GM12875 (cell line): ENCODE measurements around the gene ASCC1.
"Not testable (repeated sequence)": the region's sequence is repeated elsewhere in the genome, so short reads cannot be mapped to it uniquely, and the experiment has no call there.

Experiments used
- H3K4me3 ChIP-seq: one replicate; pipeline ENCODE4 v1.5.1; 2011; ENCODE audit warnings: low read depth, low read length, control low read depth
- TF ChIP-seq, protein P1 (sequence below): IDR thresholded peaks from 2 replicates; pipeline ENCODE4 v1.5.1; 2011; ENCODE audit warnings: low read depth, mild to moderate bottlenecking, control low read depth, inconsistent platforms, low read length, moderate library complexity, borderline replicate concordance; ENCODE audit not compliant: insufficient read depth

The ASCC1 gene

DNA sequence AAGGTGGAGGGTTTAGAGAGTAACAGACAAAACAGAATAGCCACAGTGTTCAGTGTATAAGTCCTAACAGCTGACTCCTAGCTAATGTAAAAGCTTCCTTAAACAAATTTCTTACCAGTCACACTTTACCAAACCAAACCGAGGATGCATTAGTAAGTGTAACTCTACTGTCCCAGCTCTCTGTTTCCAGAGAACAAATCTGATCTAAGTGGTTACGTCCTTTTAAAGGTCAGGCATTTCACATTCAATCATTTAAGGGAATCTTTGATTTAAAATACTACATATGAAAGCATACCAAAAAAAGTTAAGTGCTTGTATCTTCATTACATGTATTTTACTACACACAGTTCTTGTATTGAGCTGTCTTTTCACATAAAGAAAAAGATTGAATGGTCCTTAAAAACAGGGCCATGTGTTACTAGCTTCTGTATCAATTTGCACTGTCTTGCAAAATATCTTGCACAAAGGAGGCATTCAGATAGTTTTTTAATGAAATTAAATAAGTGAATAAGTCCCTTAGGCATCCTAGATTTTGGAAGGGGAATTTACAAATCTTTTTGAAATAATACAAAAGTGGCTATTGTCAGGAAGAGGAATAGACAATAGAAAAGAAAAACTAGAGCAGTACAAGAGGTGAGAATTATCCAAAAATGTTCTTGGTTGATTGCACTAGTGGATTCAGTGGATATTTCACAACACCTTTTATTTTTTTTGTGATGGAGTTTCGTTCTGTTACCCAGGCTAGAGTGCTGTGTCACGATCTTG is 69.3 kb downstream of the ASCC1 start:
- TF ChIP-seq, protein P1, sequence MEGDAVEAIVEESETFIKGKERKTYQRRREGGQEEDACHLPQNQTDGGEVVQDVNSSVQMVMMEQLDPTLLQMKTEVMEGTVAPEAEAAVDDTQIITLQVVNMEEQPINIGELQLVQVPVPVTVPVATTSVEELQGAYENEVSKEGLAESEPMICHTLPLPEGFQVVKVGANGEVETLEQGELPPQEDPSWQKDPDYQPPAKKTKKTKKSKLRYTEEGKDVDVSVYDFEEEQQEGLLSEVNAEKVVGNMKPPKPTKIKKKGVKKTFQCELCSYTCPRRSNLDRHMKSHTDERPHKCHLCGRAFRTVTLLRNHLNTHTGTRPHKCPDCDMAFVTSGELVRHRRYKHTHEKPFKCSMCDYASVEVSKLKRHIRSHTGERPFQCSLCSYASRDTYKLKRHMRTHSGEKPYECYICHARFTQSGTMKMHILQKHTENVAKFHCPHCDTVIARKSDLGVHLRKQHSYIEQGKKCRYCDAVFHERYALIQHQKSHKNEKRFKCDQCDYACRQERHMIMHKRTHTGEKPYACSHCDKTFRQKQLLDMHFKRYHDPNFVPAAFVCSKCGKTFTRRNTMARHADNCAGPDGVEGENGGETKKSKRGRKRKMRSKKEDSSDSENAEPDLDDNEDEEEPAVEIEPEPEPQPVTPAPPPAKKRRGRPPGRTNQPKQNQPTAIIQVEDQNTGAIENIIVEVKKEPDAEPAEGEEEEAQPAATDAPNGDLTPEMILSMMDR, result no peak
- H3K4me3 ChIP-seq, result no peak overlapping the region

- H3K4me3 ChIP-seq, result no peak overlapping the region
- TF ChIP-seq, protein P1, result no peak
These were observed 70.0 kb downstream of the ASCC1 start for GRCh38 chr10:72146071-72146470.

DNA sequence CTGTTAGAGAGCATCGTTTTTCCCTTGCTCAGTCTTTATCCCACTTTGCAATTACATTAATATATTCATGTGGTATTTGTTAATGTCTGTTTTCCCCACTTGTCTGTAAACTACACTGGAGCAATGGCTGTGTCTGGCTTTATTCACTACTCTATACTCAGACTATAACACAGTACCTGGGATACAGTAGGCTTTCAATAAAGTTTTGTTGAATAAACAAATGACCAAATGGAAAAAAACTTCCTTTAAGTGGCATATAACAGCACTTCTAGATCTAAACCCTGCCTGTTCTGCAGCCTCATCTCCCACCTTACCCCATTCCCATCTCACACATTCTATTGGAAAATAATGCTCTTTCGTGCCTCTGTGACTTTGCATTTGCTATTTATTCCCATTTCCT is 70.4 kb downstream of the ASCC1 start:
- TF ChIP-seq, protein P1, result no peak

GRCh38 chr10:72140850-72141249 is 75.2 kb downstream of the ASCC1 start:
- TF ChIP-seq, protein P1, result no peak
- H3K4me3 ChIP-seq, result no peak overlapping the region

More for the DNA sequence above, 70.4 kb downstream of the ASCC1 start:
- H3K4me3 ChIP-seq, result no peak overlapping the region

- TF ChIP-seq, protein P1, result no peak
These were observed 75.9 kb downstream of the ASCC1 start for GRCh38 chr10:72140174-72140573.

DNA sequence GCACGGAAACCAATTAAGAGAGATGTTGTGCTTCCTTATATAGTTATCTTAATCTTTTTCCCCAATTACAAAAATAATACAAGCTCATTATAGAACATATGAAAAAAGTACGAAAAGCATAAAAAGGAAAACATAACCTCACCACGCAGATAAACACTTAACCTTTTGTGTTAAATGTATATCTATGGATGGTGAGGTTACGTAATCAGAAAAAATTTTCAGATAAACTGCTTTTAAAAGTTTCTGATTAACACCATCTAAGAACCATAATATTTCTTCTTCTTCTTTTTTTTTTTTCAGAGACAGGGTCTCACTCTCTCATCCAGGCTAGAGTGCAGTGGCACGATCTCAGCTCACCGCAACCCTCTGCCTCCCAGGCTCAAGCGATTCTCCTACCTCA is 78.5 kb downstream of the ASCC1 start:
- TF ChIP-seq, protein P1, result no peak
- H3K4me3 ChIP-seq, result no peak overlapping the region

More at GRCh38 chr10:72140174-72140573, 75.9 kb downstream of the ASCC1 start:
- no peak overlapping the region for H3K4me3 ChIP-seq

- H3K4me3 ChIP-seq, result not testable (repeated sequence)
These were observed 79.9 kb downstream of the ASCC1 start for GRCh38 chr10:72136225-72136624.
